Measurements from ENCODE around the gene CIITA. TPM values are rescaled to one million over a fixed set of nuclear protein-coding genes. Genes with fewer than 3 reads are reported as not detected.
A peak's percentile ranks its signal among the peaks of the same experiment; 100 is the strongest.

Gene CIITA
- total RNA-seq, 2 donors from 2014 or later, result 6.5 to 6.6 TPM

DNA sequence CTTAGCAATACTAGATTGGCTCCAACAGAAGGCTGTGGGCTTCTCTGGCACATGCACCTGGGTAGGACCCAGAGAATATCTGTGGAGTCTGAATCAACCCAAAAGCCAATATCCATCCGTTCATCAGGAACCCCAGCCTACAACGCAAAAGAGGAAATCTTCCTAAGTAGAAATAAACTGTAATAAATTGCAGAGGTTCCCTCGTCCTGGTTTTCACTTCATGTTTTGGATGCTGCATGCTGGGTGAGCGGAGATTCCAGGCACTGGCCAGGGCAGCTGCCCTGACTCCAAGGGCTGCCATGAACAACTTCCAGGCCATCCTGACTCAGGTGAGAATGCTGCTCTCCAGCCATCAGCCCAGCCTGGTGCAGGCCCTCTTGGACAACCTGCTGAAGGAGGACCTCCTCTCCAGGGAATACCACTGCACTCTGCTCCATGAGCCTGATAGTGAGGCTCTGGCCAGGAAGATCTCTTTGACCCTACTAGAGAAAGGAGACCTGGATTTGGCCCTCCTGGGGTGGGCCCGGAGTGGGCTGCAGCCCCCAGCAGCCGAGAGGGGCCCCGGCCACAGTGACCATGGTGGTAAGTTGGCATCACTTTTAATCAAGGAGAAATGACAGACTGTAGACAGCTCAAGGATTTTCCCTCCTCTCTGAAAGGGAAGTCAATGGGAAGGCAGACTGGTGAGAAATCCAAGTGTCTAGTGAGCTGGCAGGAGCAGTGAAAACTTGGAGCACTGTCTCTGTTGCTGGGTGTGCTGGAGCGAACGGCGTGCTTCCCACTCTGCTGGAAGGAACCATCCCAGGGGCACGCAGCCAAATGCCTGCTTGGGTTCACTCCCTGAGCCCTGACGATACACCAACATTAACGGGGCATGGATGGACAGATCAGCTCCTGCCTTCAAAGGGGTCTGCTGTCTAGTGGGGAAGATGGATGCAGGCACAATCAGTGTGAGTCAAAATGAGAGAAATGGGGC is 10.7 kb upstream of the CIITA start:
- TF ChIP-seq, protein P1, sequence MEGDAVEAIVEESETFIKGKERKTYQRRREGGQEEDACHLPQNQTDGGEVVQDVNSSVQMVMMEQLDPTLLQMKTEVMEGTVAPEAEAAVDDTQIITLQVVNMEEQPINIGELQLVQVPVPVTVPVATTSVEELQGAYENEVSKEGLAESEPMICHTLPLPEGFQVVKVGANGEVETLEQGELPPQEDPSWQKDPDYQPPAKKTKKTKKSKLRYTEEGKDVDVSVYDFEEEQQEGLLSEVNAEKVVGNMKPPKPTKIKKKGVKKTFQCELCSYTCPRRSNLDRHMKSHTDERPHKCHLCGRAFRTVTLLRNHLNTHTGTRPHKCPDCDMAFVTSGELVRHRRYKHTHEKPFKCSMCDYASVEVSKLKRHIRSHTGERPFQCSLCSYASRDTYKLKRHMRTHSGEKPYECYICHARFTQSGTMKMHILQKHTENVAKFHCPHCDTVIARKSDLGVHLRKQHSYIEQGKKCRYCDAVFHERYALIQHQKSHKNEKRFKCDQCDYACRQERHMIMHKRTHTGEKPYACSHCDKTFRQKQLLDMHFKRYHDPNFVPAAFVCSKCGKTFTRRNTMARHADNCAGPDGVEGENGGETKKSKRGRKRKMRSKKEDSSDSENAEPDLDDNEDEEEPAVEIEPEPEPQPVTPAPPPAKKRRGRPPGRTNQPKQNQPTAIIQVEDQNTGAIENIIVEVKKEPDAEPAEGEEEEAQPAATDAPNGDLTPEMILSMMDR (IDR thresholded peaks at IDR 0.05), result no peak
- no peak for TF ChIP-seq POLR2A (IDR thresholded peaks at IDR 0.05)
- no peaks in the 10 kb centered on the region for H3K9me3 ChIP-seq
- 83 to 84% methylated on average over 10 to 13 of the region's 13 CpGs for WGBS, 2 donors
- H3K4me3 ChIP-seq, result no peak overlapping the region
- no peaks in the 10 kb centered on the region for H3K27me3 ChIP-seq
- ATAC-seq (no peak), DNase-seq (no peak)
- peaks cover 34% of the 10 kb centered on the region for H3K4me1 ChIP-seq
- no peaks in the 10 kb centered on the region for H3K36me3 ChIP-seq (replicated peaks in 1 of 2; ENCODE audit: insufficient read depth in 1 of 2, low read depth in 2 of 2)
- intact Hi-C loops (cut with DNase I), result no loop called here
- H3K27ac ChIP-seq, result no peak overlapping the region

DNA sequence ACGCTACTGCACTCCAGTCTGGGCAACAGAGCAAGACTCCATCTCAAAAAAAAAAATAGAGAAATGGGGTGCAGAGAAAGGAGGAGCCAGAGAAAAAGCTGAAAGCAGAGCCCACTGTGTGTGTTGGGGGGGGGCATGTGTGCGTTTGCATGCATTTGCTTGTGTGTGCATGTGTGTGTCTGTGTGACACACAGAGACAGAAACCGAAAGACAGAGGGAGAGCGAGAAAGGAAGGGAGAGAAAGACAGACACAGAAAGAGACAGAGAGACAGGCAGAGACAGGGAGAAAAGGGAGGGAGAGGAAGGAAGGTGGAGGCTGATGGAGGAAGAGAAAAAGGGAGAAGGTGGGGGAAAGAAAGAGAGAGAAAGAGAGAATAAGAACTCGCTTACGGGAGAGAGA is 9.8 kb upstream of the CIITA start:
- ATAC-seq (no peak), DNase-seq (no peak)
- Histone ChIP-seq H3K27me3 (no peaks in the 10 kb centered on the region), H3K4me1 (peaks cover 40% of the 10 kb centered on the region), H3K4me3 (no peak overlapping the region), H3K36me3 (replicated peaks in 1 of 2; ENCODE audit: insufficient read depth in 1 of 2, low read depth in 2 of 2) (no peaks in the 10 kb centered on the region), H3K27ac (no peak overlapping the region), H3K9me3 (no peaks in the 10 kb centered on the region)
- intact Hi-C loops (cut with DNase I), result no loop called here
- WGBS, 2 donors, result 89 to 94% methylated on average over 6 of the region's 6 CpGs
- no peak for TF ChIP-seq POLR2A (IDR thresholded peaks at IDR 0.05)
- TF ChIP-seq, protein P1 (IDR thresholded peaks at IDR 0.05), result no peak

DNA sequence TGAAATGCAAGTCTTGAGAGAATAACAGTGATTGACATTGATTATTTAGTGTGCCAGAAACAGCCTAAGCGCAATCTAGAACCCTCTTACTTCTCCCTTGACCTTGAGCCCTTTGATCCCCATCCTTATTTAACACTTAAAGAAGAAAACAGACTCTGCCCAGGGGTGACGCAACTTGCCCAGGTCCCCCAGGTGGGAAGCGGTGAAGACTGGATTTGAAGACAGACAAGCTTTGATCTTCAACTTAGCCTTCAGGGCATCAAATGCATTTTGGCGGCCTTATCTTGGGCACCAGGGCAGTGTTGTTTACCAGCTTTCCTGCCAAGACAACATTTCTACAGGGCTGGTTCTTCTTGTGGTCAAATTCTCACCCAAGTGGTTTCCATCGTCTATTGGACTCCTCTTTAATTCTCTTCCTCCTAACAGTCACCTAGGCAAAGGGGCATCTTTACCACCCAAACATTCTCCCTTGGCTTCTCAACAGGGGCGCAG is 8.9 kb upstream of the CIITA start:
- Histone ChIP-seq H3K36me3 (replicated peaks in 1 of 2; ENCODE audit: insufficient read depth in 1 of 2, low read depth in 2 of 2) (no peaks in the 10 kb centered on the region), H3K4me1 (peaks cover 38% of the 10 kb centered on the region), H3K27ac (peak overlapping the region in 3 of 4 donors; percentile 46 to 70 (median 56)), H3K4me3 (no peak overlapping the region), H3K9me3 (no peaks in the 10 kb centered on the region), H3K27me3 (no peaks in the 10 kb centered on the region)
- 53 to 64% methylated on average over 6 of the region's 6 CpGs for WGBS, 2 donors
- ATAC-seq (no peak), DNase-seq (no peak)
- intact Hi-C loops (cut with DNase I), result no loop called here
- TF ChIP-seq POLR2A (IDR thresholded peaks at IDR 0.05), result no peak
- TF ChIP-seq, protein P1 (IDR thresholded peaks at IDR 0.05), result no peak

DNA sequence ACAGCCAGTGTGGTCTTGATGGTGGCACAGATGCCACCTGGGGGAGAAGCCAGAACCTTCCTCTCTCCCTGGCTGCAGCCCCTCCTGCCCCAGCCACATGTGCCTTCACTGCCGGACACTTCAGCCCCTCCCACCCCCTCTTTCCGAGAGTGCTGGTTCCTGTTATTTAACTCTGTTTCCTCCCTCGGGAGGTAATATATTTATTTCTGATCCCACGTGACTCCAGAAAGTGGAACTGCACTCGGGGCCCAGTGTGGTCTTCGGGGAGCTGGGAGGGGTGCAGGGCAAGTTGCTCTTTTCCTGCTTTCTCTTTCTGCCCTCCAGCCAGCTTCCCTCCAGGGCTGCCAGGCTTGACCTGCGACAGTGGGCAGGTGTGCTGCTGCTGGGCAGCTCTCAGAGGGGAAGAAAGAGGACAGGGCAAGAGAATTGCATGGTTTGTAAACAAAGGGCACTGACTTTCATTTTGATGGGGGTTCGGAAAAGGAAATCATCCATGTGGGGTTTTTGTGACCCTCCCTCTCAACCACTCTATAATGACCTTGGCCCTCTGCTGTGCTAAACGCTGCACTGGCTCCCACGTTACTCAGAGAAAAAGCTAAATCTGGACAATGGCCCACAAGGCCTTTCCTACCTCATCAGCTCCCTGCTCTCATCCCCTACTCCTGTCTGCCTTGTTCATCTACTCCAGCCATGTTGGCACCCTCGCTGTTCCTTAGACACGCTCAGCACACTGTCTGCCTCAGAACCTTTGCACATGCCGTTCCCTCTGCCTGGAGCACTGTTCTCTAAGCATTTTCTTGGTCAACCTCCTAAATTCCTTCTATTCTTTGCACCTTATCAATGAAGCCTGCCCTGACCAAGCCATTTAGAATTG is 8.2 kb upstream of the CIITA start:
- no peaks in the 10 kb centered on the region for H3K9me3 ChIP-seq
- H3K27ac ChIP-seq, result peak overlapping the region in 3 of 4 donors; percentile 46 to 70 (median 56)
- H3K27me3 ChIP-seq, result no peaks in the 10 kb centered on the region
- peaks cover 38% of the 10 kb centered on the region for H3K4me1 ChIP-seq
- intact Hi-C loops (cut with DNase I), result no loop called here
- TF ChIP-seq POLR2A (IDR thresholded peaks at IDR 0.05), result peak in 1 of 3 donors; percentile 38
- TF ChIP-seq, protein P1 (IDR thresholded peaks at IDR 0.05), result no peak
- no peak overlapping the region for H3K4me3 ChIP-seq
- DNase-seq, result peak in 3 of 4 donors; percentile 18 to 64 (median 24)
- WGBS, 2 donors, result 26 to 27% methylated on average over 13 of the region's 13 CpGs
- H3K36me3 ChIP-seq (replicated peaks in 1 of 2; ENCODE audit: insufficient read depth in 1 of 2, low read depth in 2 of 2), result no peaks in the 10 kb centered on the region
- peak; percentile 20 for ATAC-seq
